Hematopoietic multipotent progenitor cell treated with erythropoietin and hydrocortisone succinate and interleukin-3 and kit ligand, for 17 days (in vitro differentiated cells): ENCODE results near the gene FLVCR1.

Experiments used
- DNase-seq: peaks from one replicate; pipeline ENCODE4 v3.0.0-alpha.2; 2015; ENCODE audit warnings: low spot score

FLVCR1 gene

DNA sequence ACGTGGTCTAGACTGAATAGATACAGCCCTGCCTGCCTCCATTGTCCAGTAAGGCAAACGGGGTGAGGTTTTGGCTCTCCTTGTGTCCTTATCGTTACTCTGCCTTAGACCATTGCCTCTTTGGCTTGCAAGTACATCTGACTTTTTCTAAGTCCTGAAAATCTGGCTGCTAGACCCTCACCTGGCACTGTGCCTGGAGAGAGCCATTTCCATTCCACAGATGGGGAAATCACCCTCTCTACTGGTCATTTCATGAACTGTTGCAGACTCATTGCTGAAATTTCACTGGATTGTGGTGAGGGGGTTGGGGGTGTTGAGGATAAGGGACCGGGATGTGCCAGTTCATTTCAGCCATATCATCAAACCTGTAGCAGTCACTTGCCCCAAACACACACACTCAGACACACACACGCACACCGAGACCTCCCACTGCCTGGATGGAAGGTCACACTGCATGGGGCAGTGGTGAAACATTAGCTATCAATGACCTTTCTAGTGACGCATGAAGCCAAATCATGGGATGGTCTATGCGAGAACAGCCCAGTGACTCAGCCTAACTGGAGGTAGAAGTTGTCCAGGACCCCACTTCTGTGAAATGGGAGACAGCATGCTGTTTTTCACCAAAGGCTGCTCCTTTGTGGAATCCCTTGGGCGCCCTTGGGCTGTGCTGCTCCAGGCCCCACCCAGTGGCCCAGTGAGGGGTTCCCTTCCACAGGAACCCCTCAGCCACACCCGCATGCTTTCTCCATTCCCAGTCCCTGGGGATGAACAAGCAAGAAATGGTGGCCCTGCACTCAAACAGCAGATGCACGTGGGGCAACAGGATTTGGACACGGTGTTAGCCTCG, 57.4 kb downstream of the FLVCR1 start:
- no peak for DNase-seq

- DNase-seq = no peak
These were observed 58.5 kb downstream of the FLVCR1 start for GRCh38 chr1:212916481-212917133.

DNA sequence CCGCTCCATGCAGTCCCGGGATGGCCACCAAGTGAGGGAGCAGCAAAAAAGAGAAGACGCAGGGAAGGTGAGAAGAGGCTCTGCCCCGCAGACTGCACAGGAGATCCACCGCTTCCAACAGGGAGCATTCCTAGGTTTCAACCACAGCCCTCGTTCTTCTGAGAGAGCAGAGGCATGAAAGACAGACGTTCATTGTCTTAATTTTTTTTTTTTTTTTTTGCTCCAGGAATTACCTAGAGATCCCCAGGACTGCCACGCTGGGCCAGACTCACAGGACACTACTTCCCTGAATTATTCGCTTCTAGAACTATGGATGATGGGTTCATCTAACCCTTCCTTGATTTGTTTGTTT, 59.0 kb downstream of the FLVCR1 start:
- DNase-seq = no peak

- DNase-seq = no peak
These were observed 59.8 kb downstream of the FLVCR1 start for GRCh38 chr1:212917858-212918257.

DNA sequence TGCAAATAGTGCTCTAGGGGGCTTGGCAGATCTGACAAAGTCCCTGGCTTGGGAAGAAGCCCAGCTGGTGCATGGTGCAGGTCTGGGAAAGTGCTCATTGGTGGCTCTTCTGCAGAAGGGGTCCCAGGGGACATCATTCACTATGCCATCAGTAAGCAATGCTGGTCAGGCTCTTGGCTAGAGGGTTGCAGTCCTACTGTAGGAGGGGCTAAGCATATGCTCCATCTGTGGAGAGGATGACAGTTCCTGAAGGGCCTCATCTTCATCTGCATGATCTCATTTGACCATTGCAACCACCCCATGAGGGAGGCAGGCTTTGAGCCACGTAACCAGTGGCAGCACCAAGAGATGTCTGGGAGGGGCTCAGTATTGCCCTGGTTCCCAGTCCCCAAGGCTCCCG, 60.7 kb downstream of the FLVCR1 start:
- no peak for DNase-seq

GRCh38 chr1:212920246-212920645, 62.2 kb downstream of the FLVCR1 start:
- DNase-seq = no peak

GRCh38 chr1:212920896-212921295, 62.8 kb downstream of the FLVCR1 start:
- DNase-seq = no peak

DNA sequence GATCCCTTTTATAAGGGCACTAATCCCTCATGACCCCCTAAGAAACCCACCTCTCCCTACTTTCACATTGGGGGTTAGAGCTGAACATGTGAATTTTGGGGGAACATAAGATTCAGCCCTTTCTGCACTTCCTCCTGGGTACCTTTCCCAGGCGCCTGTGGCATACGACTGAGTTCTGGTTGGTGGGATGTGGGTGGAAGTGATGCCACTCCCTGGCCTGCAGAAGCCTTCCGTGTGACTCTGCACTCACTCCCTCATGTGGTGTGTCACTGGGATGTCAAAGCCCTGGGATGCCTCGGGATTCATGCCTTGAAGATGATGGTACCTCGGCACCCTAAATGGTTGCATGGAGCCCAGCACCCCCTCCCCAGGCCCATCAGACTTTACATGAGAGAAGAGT, 63.9 kb downstream of the FLVCR1 start:
- DNase-seq = no peak

GRCh38 chr1:212926372-212926771, 68.3 kb downstream of the FLVCR1 start:
- no peak for DNase-seq

DNA sequence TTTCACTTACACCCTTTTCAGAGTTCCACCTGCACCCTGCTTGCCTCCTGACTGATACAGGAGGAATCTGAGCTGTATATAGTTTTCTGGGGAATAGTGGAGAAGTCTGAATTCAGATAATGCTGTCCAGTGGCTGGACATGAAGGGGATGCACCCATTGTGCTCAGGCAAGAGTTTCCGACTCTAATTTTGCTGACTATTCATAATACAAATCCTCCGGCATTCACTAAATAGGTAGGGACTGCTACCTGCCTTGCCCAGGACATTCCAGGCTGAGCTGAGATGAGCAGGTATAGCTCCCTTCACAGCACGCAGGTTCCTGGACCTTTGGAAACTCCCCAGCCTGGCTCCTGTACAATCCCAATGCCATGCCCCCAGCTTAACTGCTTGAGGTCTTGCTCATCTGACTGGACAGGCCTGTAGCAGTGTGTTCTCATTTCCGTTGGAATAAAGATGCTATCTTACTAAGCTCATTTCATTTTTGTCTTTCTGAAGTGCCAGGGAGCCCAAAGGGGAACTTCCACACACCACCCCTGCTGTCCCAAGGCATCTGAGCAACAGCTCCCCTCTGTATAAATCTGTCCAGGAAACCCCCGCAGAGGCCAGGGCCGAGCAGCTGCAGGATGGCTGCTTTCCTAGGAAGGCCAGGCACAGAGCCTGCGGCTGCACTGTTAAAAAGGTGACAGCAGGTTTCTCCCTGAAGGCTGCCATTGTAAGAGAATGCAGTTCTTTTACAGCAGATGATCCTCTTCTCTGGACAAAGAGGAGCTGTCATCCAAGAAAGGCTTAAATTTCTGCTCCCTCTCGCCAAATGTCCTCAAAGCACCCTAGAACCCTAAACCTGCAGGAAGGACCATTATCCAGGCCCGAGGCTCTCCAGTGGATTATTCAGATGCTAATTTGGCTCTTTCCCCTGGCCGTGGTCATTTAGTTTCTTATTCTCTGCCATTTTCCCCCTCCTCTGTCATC, 70.5 kb downstream of the FLVCR1 start:
- DNase-seq = no peak

- no peak for DNase-seq
These were observed 73.1 kb downstream of the FLVCR1 start for GRCh38 chr1:212930986-212931678.

DNA sequence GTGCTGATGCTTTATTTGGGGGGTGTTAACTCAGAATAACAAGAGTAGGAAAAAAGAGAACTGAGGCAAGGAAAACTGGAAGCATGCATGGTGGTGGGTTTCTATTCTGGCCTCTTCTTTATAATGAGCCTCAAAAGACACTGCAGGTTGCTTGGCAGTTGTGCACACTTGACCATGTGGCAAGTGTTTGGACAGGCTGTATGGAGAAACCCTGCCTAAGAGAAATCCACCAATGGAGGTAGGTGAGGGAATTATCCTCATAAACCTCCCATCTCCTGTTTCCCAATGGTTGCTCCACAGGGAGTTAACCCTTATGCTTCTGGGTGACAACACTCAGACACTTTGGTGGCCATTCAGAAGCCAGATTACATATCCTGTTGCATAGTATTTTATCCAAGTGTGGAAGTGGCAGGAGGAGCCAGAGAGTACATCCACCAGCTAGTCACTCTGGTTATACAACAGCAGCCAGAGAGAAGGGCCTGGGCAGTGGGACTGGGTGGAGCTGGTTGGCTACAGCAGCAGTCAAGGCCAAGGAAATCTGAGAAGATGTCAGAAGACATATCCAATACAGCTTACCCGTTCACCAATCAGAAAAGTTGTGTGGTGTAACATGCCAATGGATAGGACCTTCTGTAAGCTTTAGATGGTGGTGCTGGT, 75.9 kb downstream of the FLVCR1 start:
- DNase-seq = no peak

DNA sequence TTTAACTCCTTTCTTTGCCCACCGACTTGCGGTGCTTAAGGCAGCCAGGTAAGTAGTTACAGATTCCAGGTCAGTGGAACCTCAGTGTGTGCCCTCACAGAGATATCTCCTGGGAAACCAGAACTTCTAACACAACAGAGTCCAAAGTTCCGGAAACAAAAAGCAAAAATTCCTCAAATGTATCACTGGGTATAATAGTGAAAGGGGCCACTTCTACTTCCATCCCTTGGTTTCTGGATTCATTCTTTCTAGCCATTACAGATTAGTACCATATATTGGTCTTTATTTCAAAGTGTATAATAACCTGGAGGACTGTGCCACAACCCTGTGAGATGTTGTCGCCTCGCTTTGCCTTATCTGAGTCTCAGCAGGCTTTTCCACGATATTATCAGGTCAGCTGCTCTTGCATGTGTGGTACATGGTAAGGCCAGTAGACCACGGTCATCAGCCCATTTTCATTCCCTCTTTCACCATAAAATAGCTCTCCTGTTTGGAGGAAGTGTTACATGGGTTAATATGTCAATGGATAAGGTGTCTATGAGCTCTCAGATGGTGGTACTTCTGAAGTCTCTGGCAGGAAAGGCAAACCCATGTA, 77.4 kb downstream of the FLVCR1 start:
- DNase-seq = no peak

- no peak for DNase-seq
These were observed 79.0 kb downstream of the FLVCR1 start for GRCh38 chr1:212937034-212937433.

- no peak for DNase-seq
These were observed 80.8 kb downstream of the FLVCR1 start for GRCh38 chr1:212938846-212939245.

GRCh38 chr1:212941452-212941851, 83.4 kb downstream of the FLVCR1 start:
- DNase-seq = no peak

DNA sequence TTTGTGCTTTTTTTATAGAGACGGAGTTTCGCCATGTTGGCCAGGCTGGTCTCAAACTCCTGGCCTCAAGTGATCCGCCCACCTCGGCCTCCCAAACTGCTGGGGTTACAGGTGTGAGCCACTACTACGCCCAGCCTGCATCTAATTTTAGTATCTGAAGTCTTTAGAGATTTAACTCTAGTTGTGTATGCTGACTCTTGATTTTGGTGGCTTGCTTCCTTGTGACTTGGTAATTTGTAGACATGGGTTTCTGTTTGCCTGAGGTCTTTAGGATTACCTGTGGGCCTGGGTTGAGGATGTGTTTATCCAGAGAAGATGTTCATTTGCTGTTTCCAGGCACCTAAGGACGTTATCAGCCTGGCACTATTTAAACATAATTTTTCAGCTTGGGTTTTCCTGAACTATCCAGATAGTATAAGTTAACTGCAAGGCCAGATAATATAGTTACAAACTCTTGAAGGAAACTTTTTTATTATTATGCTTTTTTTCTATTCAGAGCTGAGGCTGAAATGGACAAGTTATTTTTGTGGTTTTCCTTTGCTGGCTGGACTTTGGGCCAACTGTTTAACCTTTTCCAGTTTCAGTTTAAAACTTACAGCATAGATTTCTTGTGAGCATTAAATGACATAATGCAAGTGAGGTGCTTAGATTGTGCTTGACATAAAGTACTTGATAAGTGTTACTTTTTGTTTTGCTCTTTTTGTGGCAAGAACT, 84.8 kb downstream of the FLVCR1 start:
- no peak for DNase-seq

GRCh38 chr1:212943393-212943710, 85.3 kb downstream of the FLVCR1 start:
- DNase-seq = no peak

DNA sequence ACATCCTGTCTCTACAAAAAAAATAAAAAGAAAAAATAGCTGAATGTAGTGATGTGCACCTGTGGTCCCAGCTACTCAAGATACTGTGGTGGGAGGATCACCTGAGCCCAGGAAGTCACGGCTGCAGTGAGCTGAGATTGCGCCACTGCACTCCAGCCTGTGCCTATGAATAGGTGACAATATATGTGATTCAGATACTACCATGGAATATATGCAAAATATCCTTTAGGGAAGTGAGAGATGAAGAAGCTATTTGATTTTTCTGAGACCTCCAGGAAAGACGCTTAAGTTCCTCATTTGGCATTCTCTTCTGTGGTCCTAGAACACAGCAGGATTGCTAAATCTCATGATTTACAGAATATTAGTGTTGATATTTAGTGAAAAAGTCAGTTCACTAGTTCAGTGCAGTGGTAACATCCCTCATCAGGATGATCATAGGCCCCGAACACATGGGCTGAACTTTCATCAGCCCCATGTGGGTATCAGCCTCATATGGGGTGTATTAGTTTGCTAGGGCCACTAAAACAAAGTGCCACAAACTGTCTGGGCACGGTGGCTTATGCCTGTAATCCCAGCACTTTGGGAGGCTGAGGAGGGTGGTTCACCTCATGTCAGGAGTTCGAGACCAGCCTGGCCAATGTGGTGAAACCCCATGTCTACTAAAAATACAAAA, 86.3 kb downstream of the FLVCR1 start:
- DNase-seq = no peak

DNA sequence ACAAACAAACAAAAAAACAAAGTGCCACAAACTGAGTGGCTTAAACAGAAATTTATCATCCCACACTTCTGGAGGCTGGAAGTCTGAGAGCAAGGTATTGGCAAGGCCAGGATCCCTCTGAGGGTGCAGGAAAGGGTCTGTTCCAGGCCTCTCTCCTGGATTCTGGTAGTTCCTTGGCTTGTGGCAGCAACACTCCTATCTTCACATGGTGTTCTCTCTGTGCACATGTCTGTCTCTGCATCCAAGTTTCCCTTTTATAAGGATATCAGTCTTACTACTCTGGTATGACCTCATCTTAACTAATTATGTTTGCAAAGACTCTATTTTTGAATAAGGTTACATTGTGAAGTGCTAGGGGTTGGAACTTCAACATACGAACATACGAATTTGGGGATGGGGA, 87.0 kb downstream of the FLVCR1 start:
- DNase-seq = no peak
